ENCODE results near the gene OR2B2. TPM values are rescaled to one million over a fixed set of nuclear protein-coding genes. Genes with fewer than 3 reads are reported as not detected.

OR2B2 gene
- total and polyA plus RNA-seq, 2 of the 4 experiments (the other 2 are of a cell fraction): not detected

DNA sequence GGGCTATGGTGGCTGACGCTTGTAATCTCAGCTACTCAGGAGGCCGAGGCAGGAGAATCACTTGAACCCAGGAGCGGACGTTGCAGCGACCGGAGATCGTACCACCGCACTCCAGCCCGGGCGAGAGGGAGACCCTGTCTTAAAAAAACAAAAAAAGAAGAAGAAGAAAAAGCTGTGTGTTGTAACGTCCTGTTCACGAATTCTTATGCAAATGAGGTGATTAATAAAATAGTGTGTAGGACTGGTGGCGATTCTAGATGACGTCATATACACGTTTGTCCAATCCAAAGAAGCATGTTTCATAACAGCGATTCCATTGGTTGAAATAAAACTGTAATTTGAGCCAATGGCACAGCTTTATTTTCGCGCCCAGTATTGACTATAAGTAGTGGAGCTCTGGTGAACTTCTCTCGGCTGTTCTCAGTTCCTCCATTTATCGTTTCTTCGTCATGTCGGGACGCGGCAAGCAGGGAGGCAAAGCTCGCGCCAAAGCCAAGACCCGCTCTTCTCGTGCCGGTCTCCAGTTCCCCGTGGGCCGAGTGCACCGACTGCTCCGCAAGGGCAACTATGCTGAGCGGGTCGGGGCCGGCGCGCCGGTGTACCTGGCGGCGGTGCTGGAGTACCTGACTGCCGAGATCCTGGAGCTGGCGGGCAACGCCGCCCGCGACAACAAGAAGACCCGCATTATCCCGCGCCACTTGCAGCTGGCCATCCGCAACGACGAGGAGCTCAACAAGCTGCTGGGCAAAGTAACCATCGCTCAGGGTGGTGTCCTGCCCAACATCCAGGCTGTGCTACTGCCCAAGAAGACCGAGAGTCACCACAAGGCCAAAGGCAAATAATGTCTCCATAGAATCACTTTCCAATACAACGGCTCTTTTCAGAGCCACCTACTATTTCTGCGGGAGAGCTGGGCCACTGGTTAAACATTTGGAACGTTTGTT, 47.0 kb downstream of the OR2B2 start (continued):
- no peak for TF ChIP-seq CHD1 (IDR thresholded peaks at IDR 0.05; ENCODE audit: low read depth, low read length)
- TF ChIP-seq USF2 (IDR thresholded peaks at IDR 0.05; ENCODE audit: low read depth, low read length): no peak

Data from IMR-90 (cell line).